HG03521 (cell line): Measurements from ENCODE around the gene BRWD1.

Experiments
- ATAC-seq: cut with Tn5 transposase; IDR thresholded peaks from one replicate; pipeline ENCODE4 v1.9.1; 2021; ENCODE audit warnings: mild to moderate bottlenecking, moderate library complexity; ENCODE audit not compliant: unreplicated experiment

BRWD1 gene

GRCh38 chr21:39313571-39314142, at the start of gene BRWD1:
BRWD1 (minus strand) TSS chr21:39313632; CDS start chr21:39313491, 141 bp downstream.
- ATAC-seq = peak; percentile 43

GRCh38 chr21:39362733-39363132, 49.3 kb upstream of the BRWD1 start:
- no peak for ATAC-seq

GRCh38 chr21:39359382-39359781, 46.0 kb upstream of the BRWD1 start:
- ATAC-seq = no peak

- ATAC-seq = no peak
Measured at GRCh38 chr21:39353295-39353694, 39.9 kb upstream of the BRWD1 start.

GRCh38 chr21:39350094-39351005, 36.9 kb upstream of the BRWD1 start:
- ATAC-seq = no peak

- peak; percentile 82 for ATAC-seq
Measured at GRCh38 chr21:39349211-39350093, 36.0 kb upstream of the BRWD1 start.

GRCh38 chr21:39348355-39349210, 35.2 kb upstream of the BRWD1 start, which contains the start of gene HMGN1:
HMGN1 (minus strand) TSS chr21:39349088; CDS start chr21:39348917, 171 bp downstream.
- ATAC-seq = peak; percentile 62

- ATAC-seq = no peak
Measured at GRCh38 chr21:39348040-39348354, 34.6 kb upstream of the BRWD1 start.

GRCh38 chr21:39347537-39347936, 34.1 kb upstream of the BRWD1 start:
- no peak for ATAC-seq

- no peak for ATAC-seq
Measured at GRCh38 chr21:39346671-39347331, 33.4 kb upstream of the BRWD1 start.

GRCh38 chr21:39346206-39346605, 32.8 kb upstream of the BRWD1 start:
- ATAC-seq = no peak

- ATAC-seq = no peak
Measured at GRCh38 chr21:39345440-39345839, 32.0 kb upstream of the BRWD1 start.

GRCh38 chr21:39344848-39345247, 31.4 kb upstream of the BRWD1 start:
- no peak for ATAC-seq

GRCh38 chr21:39341249-39341923, 28.0 kb upstream of the BRWD1 start:
- ATAC-seq = no peak

GRCh38 chr21:39340687-39341086, 27.3 kb upstream of the BRWD1 start:
- ATAC-seq = no peak

GRCh38 chr21:39339231-39339630, 25.8 kb upstream of the BRWD1 start:
- no peak for ATAC-seq

- no peak for ATAC-seq
Measured at GRCh38 chr21:39336457-39337008, 23.1 kb upstream of the BRWD1 start.

GRCh38 chr21:39334611-39335010, 21.2 kb upstream of the BRWD1 start:
- no peak for ATAC-seq

GRCh38 chr21:39332175-39332574, 18.7 kb upstream of the BRWD1 start:
- ATAC-seq = no peak
